Panc1 (cell line): Measurements from ENCODE around the gene PIGW. TPM values are rescaled to one million over a fixed set of nuclear protein-coding genes. Genes with fewer than 3 reads are reported as not detected.

Experiments
- ATAC-seq: fragments of 200-7000 bp; cut with Tn5 transposase; 2 replicates; pipeline ENCODE4 v1.9.1; 2020; ENCODE audit warnings: mild to moderate bottlenecking, moderate library complexity
- BruUV-seq: library from RNA; stranded (reverse); fragments of 400-500 nt; replicated peaks from 2 replicates; lab custom pipeline; 2021; lab: Mats Ljungman, UMichigan
- CTCF ChIA-PET: fragments of 300-600 bp; sonication (Branson Sonifier 250); formaldehyde crosslinking; loops from one replicate; lab custom pipeline; 2022; ENCODE audit warnings: antibody characterized with exemption; lab: Charles Lee
- POLR2A ChIA-PET: fragments of 300-600 bp; sonication (Branson Sonifier 250); formaldehyde crosslinking; loops from one replicate; lab custom pipeline; 2022; ENCODE audit warnings: antibody characterized with exemption; lab: Charles Lee
- DNase-seq: peaks from one replicate; pipeline ENCODE4 v3.0.0-alpha.2; 2010; ENCODE audit warnings: low read depth, low spot score
- H3K27ac ChIP-seq: 2 replicates; pipeline ENCODE4 v1.5.1; 2011; ENCODE audit warnings: mild to moderate bottlenecking, low read length, inconsistent platforms
- H3K27me3 ChIP-seq: fragments of 200-500 bp; sonication (Bioruptor generic); 2 replicates; pipeline ENCODE4 v1.6.0; 2014; ENCODE audit warnings: low read length, inconsistent platforms; ENCODE audit not compliant: control insufficient read depth, insufficient read depth
- H3K36me3 ChIP-seq: fragments of 200-500 bp; sonication (Bioruptor generic); 2 replicates; pipeline ENCODE4 v1.5.1; 2014; ENCODE audit warnings: inconsistent platforms, mild to moderate bottlenecking, low read length, moderate library complexity; ENCODE audit not compliant: control insufficient read depth, insufficient read depth
- H3K4me1 ChIP-seq: 2 replicates; pipeline ENCODE4 v1.5.1; 2011; ENCODE audit warnings: inconsistent platforms, mild to moderate bottlenecking, low read length, moderate library complexity; ENCODE audit not compliant: control insufficient read depth, insufficient read depth
- H3K4me3 ChIP-seq, 2 experiments: 2 replicates each; pipeline ENCODE4 v1.5.1; 2011 to 2012; ENCODE audit warnings: low read depth in 2 of 2, low read length in 2 of 2, mild to moderate bottlenecking in 2 of 2, inconsistent platforms in 1 of 2, moderate library complexity in 1 of 2
- H3K9me3 ChIP-seq: fragments of 200-500 bp; sonication (Bioruptor generic); 2 replicates; pipeline ENCODE4 v1.5.1; 2014; ENCODE audit warnings: low read depth, mild to moderate bottlenecking, inconsistent platforms, low read length, moderate library complexity; ENCODE audit not compliant: control insufficient read depth, insufficient read depth
- POLR2AphosphoS5 ChIP-seq: IDR thresholded peaks from 2 replicates; pipeline ENCODE4 v1.6.1; 2012; ENCODE audit warnings: mild to moderate bottlenecking, low read depth, low read length, moderate library complexity
- SIN3A ChIP-seq: IDR thresholded peaks from 2 replicates; pipeline ENCODE4 v1.6.1; 2012; ENCODE audit warnings: low read depth, mild to moderate bottlenecking, low read length, moderate library complexity, borderline replicate concordance; ENCODE audit not compliant: insufficient read depth
- TCF7L2 ChIP-seq: IDR thresholded peaks from 2 replicates; pipeline ENCODE4 v1.6.1; 2011; ENCODE audit warnings: mild to moderate bottlenecking, low read depth, low read length, inconsistent platforms
- in situ Hi-C: cut with HindIII; loops from 2 replicates; pipeline ENCODE4 v1.10.0; 2016; ENCODE audit warnings: low sequenced_read_pairs, low pct_unique_long_range_greater_than_20kb
- intact Hi-C: fragments of 100-400 bp; cut with micrococcal nuclease; formaldehyde crosslinking; loops from one replicate; pipeline ENCODE4 v1.10.0; 2022; ENCODE audit not compliant: unreplicated experiment
- total RNA-seq: library from RNA; stranded (reverse); gene quantifications from one replicate; pipeline ENCODE4 v1.2.1, GENCODE V29; 2021; ENCODE audit not compliant: unreplicated experiment
- TF ChIP-seq, protein P1 (sequence below), 2 experiments: IDR thresholded peaks; 2 replicates each; pipeline ENCODE4 v1.6.1; 2011 to 2012; ENCODE audit warnings: low read depth in 2 of 2, control low read depth in 1 of 2, low read length in 1 of 2, mild to moderate bottlenecking in 1 of 2, moderate library complexity in 1 of 2; ENCODE audit not compliant: insufficient read depth in 1 of 2
- TF ChIP-seq, protein P2 (sequence below): fragments of 450-650 bp; IDR thresholded peaks from 2 replicates; pipeline ENCODE4 v1.5.1; 2017; ENCODE audit warnings: mild to moderate bottlenecking

PIGW gene
- total RNA-seq, 1 experiment from 2014 or later = 16.2 TPM

GRCh38 chr17:36495076-36495578 is 39.7 kb upstream of the PIGW start:
- in situ Hi-C loops = no loop called here
- Histone ChIP-seq H3K4me3 (no peak overlapping the region), H3K27ac (no peak overlapping the region), H3K4me1 (no peaks in the 10 kb centered on the region), H3K36me3 (peaks cover 17% of the 10 kb centered on the region), H3K9me3 (no peaks in the 10 kb centered on the region), H3K27me3 (no peaks in the 10 kb centered on the region)
- DNase-seq (no peak), ATAC-seq (no peak)
- ChIA-PET POLR2A (interaction anchor here (0.6 kb wide), 1 partner anchor 369 kb away, joined by 3 read pairs; no protein-coding TSS in a partner anchor), CTCF (no interaction called here)
- intact Hi-C loops = no loop called here
- no TSS peak for BruUV-seq
- TF ChIP-seq, protein P1, sequence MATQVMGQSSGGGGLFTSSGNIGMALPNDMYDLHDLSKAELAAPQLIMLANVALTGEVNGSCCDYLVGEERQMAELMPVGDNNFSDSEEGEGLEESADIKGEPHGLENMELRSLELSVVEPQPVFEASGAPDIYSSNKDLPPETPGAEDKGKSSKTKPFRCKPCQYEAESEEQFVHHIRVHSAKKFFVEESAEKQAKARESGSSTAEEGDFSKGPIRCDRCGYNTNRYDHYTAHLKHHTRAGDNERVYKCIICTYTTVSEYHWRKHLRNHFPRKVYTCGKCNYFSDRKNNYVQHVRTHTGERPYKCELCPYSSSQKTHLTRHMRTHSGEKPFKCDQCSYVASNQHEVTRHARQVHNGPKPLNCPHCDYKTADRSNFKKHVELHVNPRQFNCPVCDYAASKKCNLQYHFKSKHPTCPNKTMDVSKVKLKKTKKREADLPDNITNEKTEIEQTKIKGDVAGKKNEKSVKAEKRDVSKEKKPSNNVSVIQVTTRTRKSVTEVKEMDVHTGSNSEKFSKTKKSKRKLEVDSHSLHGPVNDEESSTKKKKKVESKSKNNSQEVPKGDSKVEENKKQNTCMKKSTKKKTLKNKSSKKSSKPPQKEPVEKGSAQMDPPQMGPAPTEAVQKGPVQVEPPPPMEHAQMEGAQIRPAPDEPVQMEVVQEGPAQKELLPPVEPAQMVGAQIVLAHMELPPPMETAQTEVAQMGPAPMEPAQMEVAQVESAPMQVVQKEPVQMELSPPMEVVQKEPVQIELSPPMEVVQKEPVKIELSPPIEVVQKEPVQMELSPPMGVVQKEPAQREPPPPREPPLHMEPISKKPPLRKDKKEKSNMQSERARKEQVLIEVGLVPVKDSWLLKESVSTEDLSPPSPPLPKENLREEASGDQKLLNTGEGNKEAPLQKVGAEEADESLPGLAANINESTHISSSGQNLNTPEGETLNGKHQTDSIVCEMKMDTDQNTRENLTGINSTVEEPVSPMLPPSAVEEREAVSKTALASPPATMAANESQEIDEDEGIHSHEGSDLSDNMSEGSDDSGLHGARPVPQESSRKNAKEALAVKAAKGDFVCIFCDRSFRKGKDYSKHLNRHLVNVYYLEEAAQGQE (IDR thresholded peaks at IDR 0.05; ENCODE audit: insufficient read depth in 1 of 2, low read depth in 2 of 2, low read length in 1 of 2) = no peak
- TF ChIP-seq, protein P2, sequence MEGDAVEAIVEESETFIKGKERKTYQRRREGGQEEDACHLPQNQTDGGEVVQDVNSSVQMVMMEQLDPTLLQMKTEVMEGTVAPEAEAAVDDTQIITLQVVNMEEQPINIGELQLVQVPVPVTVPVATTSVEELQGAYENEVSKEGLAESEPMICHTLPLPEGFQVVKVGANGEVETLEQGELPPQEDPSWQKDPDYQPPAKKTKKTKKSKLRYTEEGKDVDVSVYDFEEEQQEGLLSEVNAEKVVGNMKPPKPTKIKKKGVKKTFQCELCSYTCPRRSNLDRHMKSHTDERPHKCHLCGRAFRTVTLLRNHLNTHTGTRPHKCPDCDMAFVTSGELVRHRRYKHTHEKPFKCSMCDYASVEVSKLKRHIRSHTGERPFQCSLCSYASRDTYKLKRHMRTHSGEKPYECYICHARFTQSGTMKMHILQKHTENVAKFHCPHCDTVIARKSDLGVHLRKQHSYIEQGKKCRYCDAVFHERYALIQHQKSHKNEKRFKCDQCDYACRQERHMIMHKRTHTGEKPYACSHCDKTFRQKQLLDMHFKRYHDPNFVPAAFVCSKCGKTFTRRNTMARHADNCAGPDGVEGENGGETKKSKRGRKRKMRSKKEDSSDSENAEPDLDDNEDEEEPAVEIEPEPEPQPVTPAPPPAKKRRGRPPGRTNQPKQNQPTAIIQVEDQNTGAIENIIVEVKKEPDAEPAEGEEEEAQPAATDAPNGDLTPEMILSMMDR = no peak
- no peak for TF ChIP-seq SIN3A
- no peak for TF ChIP-seq TCF7L2
- TF ChIP-seq POLR2AphosphoS5 = no peak

DNA sequence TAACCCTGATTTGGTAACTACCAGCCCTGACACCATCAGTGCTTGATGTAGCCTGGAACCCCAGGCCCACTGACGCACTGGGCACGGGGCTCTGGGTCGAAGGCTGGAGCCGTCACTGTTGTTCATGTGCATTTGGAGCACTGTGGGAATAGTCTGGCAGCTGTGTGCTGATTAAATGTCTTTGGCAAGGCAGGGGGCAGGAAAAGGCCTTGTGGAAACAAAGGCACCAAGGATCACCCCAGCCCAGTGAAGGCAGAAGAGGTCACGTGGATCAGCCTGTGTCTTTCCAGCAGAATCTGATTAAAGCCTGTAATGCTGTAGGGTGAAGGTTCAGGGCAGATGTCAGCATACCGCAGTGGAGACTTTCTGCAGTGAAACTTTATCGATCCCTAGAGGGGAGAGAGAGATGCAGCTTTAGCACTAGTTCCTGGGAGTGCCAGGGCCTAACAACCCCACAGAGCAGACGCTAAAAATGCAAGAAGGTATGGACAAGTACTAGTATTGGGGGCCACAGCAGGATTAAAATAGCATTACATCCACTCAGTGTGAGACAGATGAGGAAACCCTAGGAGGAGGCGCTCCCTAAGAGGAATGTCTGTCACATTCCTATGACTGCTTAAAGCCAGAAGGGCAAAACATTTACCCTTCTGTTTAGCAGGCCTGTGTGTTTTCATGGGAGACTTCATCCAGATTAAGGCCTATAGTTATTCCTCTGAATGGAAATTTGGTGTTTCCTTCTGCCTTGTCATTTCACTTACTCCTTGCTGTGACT is 38.6 kb upstream of the PIGW start:
- Histone ChIP-seq H3K4me3 (no peak overlapping the region), H3K27ac (no peak overlapping the region), H3K9me3 (no peaks in the 10 kb centered on the region), H3K4me1 (no peaks in the 10 kb centered on the region), H3K36me3 (peaks cover 17% of the 10 kb centered on the region), H3K27me3 (no peaks in the 10 kb centered on the region)
- BruUV-seq = no TSS peak
- CTCF ChIA-PET = no interaction called here
- POLR2A ChIA-PET = no interaction called here
- in situ Hi-C loops = no loop called here
- no peak for TF ChIP-seq SIN3A
- TF ChIP-seq TCF7L2 = no peak
- TF ChIP-seq, protein P2 = no peak
- TF ChIP-seq, protein P1 (IDR thresholded peaks at IDR 0.05; ENCODE audit: insufficient read depth in 1 of 2, low read depth in 2 of 2, low read length in 1 of 2) = no peak
- TF ChIP-seq POLR2AphosphoS5 = no peak
- DNase-seq (no peak), ATAC-seq (no peak)
- intact Hi-C loops = no loop called here
